DMS 273 treated with DMSO at 0.1 percent for 48 hours (cell line): ENCODE data around the gene SLC12A8.
A peak's percentile ranks its signal among the peaks of the same experiment; 100 is the strongest.

Experiments
- DNase-seq: peaks from one replicate; lab custom pipeline; 2025; lab: John Stamatoyannopoulos, UW

Gene SLC12A8

GRCh38 chr3:125073390-125073905 lies 139.1 kb downstream of the SLC12A8 start:
- DNase-seq = peak; percentile 78

GRCh38 chr3:125072749-125073389 lies 139.7 kb downstream of the SLC12A8 start:
- peak; percentile 79 for DNase-seq

- peak; percentile 86 for DNase-seq
These were observed 140.2 kb downstream of the SLC12A8 start for GRCh38 chr3:125072301-125072700.

GRCh38 chr3:125069968-125070745 lies 142.4 kb downstream of the SLC12A8 start:
- no peak for DNase-seq

GRCh38 chr3:125069452-125069851 lies 143.1 kb downstream of the SLC12A8 start:
- no peak for DNase-seq

- no peak for DNase-seq
These were observed 144.3 kb downstream of the SLC12A8 start for GRCh38 chr3:125068265-125068664.

- no peak for DNase-seq
These were observed 145.3 kb downstream of the SLC12A8 start for GRCh38 chr3:125067225-125067624.

- DNase-seq = no peak
These were observed 149.5 kb downstream of the SLC12A8 start for GRCh38 chr3:125062904-125063618.

- no peak for DNase-seq
These were observed 150.9 kb downstream of the SLC12A8 start for GRCh38 chr3:125061646-125062045.

- no peak for DNase-seq
These were observed 151.4 kb downstream of the SLC12A8 start for GRCh38 chr3:125061170-125061569.

GRCh38 chr3:125059488-125060245 lies 152.9 kb downstream of the SLC12A8 start:
- DNase-seq = no peak

GRCh38 chr3:125058959-125059358 lies 153.6 kb downstream of the SLC12A8 start:
- DNase-seq = no peak

GRCh38 chr3:125058529-125058928 lies 154.0 kb downstream of the SLC12A8 start:
- DNase-seq = no peak

- DNase-seq = no peak
These were observed 155.2 kb downstream of the SLC12A8 start for GRCh38 chr3:125057186-125057850.

GRCh38 chr3:125055913-125056745 lies 156.4 kb downstream of the SLC12A8 start, which contains the start of gene HEG1:
TSS of gene HEG1 (minus strand) at chr3:125055997. CDS start at chr3:125055890, 107 bp downstream.
- DNase-seq = peak; percentile 47

- DNase-seq = no peak
These were observed 157.1 kb downstream of the SLC12A8 start for GRCh38 chr3:125055331-125055912.

GRCh38 chr3:125054449-125055329 lies 157.9 kb downstream of the SLC12A8 start:
- DNase-seq = peak; percentile 35

- DNase-seq = no peak
These were observed 158.5 kb downstream of the SLC12A8 start for GRCh38 chr3:125054062-125054448.

- DNase-seq = no peak
These were observed 159.2 kb downstream of the SLC12A8 start for GRCh38 chr3:125053304-125053699.
